Esophagus muscularis mucosa (tissue), 4 donors: ENCODE results near the gene PREX1. TPM values are rescaled to one million over a fixed set of nuclear protein-coding genes. Genes with fewer than 3 reads are reported as not detected.

Experiments used
- DNase-seq: peaks from one replicate; pipeline ENCODE4 v3.0.0-alpha.2; 2017; ENCODE audit errors: extremely low spot score
- H3K27ac ChIP-seq, 4 donors: fragments of 200-600 bp; sonication (generic); replicated peaks in 1 of 4; 1 replicate in 3 of 4; 2 replicates in 1 of 4; pipeline ENCODE4 v1.5.1; 2016 to 2019; ENCODE audit warnings: mild to moderate bottlenecking in 1 of 4
- H3K27me3 ChIP-seq, 4 donors: fragments of 200-600 bp; sonication (generic); one replicate each; pipeline versions ENCODE4 v1.5.1 to v1.6.0; 2016 to 2019
- H3K36me3 ChIP-seq, 4 donors: fragments of 200-600 bp; sonication (generic); one replicate each; pipeline ENCODE4 v1.5.1; 2016 to 2019
- H3K4me1 ChIP-seq, 4 donors: fragments of 200-600 bp; sonication (generic); one replicate each; pipeline ENCODE4 v1.5.1; 2016 to 2019
- H3K4me3 ChIP-seq, 4 donors: fragments of 200-600 bp; sonication (generic); 1 replicate in 2 of 4; 2 replicates in 2 of 4; pipeline ENCODE4 v1.5.1; 2016 to 2019; ENCODE audit warnings: mild to moderate bottlenecking in 4 of 4, moderate library complexity in 1 of 4
- H3K9me3 ChIP-seq, 4 donors: fragments of 200-600 bp; sonication (generic); 1 replicate in 3 of 4; 2 replicates in 1 of 4; pipeline ENCODE4 v1.5.1; 2016 to 2019
- EP300 ChIP-seq: sonication (generic); formaldehyde crosslinking; IDR thresholded peaks from one replicate; pipeline ENCODE4 v1.6.1; 2017; ENCODE audit warnings: antibody characterized with exemption
- POLR2A ChIP-seq: fragments of 450-650 bp; IDR thresholded peaks from one replicate; pipeline ENCODE4 v1.6.1; 2017; ENCODE audit warnings: antibody characterized with exemption, moderate library complexity, mild to moderate bottlenecking, low read depth
- POLR2AphosphoS5 ChIP-seq, 2 donors: sonication (generic); formaldehyde crosslinking; IDR thresholded peaks; one replicate each; pipeline ENCODE4 v1.6.1; 2017; ENCODE audit warnings: antibody characterized with exemption in 2 of 2
- WGBS: methylation state at CpG from one replicate; pipeline ENCODE4 v1.1.5; 2018; 5-methylcytosine and 5-hydroxymethylcytosine counted together
- intact Hi-C: fragments of 100-400 bp; cut with DNase I; formaldehyde crosslinking; loops from one replicate; pipeline ENCODE4 v1.15.1; 2023
- total RNA-seq, 4 donors: library from RNA; depleted of rRNA; stranded (reverse); fragments of >200 nt; gene quantifications; one replicate each; pipeline versions ENCODE4 v1.1.0 to v1.2.1, GENCODE V29; 2016
- TF ChIP-seq, protein P1 (sequence below), 3 experiments: fragments of 200-600 bp in 2 of 3; fragments of 450-650 bp in 1 of 3; sonication (generic) in 2 of 3; IDR thresholded peaks; one replicate each; pipeline ENCODE4 v1.5.1; 2017 to 2019; ENCODE audit warnings: antibody characterized with exemption in 3 of 3, mild to moderate bottlenecking in 2 of 3, moderate library complexity in 1 of 3

The PREX1 gene
- total RNA-seq, 4 donors from 2014 or later: 20.8 to 37.1 (median 24.3) TPM

- Histone ChIP-seq H3K9me3 (peaks cover 0 to 6% (median 3%) of the 10 kb centered on the region in 4 donors), H3K36me3 (no peaks in the 10 kb centered on the region), H3K27ac (no peak overlapping the region), H3K4me1 (peaks cover 0 to 46% (median 18%) of the 10 kb centered on the region in 4 donors), H3K4me3 (no peak overlapping the region), H3K27me3 (peaks cover 0 to 7% (median 0%) of the 10 kb centered on the region in 4 donors)
- 71% methylated on average over 4 of the region's 11 CpGs for WGBS
- TF ChIP-seq EP300 (no peak), POLR2A (no peak), POLR2AphosphoS5 (IDR thresholded peaks at IDR 0.05) (no peak)
- TF ChIP-seq, protein P1, sequence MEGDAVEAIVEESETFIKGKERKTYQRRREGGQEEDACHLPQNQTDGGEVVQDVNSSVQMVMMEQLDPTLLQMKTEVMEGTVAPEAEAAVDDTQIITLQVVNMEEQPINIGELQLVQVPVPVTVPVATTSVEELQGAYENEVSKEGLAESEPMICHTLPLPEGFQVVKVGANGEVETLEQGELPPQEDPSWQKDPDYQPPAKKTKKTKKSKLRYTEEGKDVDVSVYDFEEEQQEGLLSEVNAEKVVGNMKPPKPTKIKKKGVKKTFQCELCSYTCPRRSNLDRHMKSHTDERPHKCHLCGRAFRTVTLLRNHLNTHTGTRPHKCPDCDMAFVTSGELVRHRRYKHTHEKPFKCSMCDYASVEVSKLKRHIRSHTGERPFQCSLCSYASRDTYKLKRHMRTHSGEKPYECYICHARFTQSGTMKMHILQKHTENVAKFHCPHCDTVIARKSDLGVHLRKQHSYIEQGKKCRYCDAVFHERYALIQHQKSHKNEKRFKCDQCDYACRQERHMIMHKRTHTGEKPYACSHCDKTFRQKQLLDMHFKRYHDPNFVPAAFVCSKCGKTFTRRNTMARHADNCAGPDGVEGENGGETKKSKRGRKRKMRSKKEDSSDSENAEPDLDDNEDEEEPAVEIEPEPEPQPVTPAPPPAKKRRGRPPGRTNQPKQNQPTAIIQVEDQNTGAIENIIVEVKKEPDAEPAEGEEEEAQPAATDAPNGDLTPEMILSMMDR (IDR thresholded peaks at IDR 0.05): no peak
- DNase-seq: no peak
- intact Hi-C loops: no loop called here
Measured at GRCh38 chr20:48774696-48775095, 53.1 kb downstream of the PREX1 start.

GRCh38 chr20:48773837-48774418 lies 53.9 kb downstream of the PREX1 start:
- intact Hi-C loops: no loop called here
- 83% methylated on average over 14 of the region's 14 CpGs for WGBS
- DNase-seq: no peak
- peaks cover 0 to 53% (median 18%) of the 10 kb centered on the region in 4 donors for H3K4me1 ChIP-seq
- H3K27me3 ChIP-seq: peaks cover 0 to 11% (median 0%) of the 10 kb centered on the region in 4 donors
- H3K36me3 ChIP-seq: no peaks in the 10 kb centered on the region
- H3K27ac ChIP-seq: no peak overlapping the region
- H3K4me3 ChIP-seq: no peak overlapping the region
- TF ChIP-seq, protein P1 (IDR thresholded peaks at IDR 0.05): no peak
- TF ChIP-seq POLR2A: no peak
- no peak for TF ChIP-seq EP300
- no peak for TF ChIP-seq POLR2AphosphoS5 (IDR thresholded peaks at IDR 0.05)
- H3K9me3 ChIP-seq: no peaks in the 10 kb centered on the region

DNA sequence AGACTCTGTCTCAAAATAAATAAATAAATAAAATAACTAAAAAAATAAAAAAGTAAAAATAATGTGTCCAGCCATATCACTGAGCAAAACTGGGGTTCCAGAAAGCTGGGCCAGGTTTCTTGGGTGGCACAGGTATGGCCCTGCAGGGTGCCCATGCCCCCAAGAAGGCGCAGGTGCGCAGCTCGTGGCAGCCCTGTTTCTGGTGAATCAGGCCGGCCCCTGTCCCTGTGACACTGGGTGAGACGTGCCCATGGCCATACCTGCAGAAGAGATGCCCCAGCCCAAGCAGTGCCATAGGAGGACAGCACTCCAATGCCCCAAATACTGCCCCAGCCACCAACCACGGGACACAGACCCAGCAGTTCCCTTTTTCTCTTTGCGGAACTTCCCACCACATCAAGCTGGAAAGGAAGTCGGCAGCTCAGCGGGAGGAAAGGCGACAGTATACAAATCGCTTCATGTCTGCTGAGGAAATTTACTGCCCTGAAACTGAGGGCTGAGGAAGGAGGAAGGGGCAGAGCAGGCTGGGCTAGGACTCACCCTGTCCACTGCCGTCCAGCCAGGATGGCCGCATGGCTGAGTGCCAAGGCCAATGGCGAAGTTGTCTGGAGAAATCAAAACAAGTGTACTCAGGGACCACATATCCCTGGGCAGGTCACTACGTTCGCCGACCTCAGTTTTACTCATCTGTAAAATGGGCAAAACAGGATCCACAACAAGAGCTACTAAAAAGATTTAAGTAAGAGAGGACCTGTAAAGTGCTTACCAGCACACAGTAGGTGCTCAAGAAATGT lies 55.4 kb downstream of the PREX1 start:
- TF ChIP-seq EP300: no peak
- no peak for TF ChIP-seq POLR2A
- TF ChIP-seq, protein P1 (IDR thresholded peaks at IDR 0.05): no peak
- TF ChIP-seq POLR2AphosphoS5 (IDR thresholded peaks at IDR 0.05): peak in 1 of 2 donors; percentile 7
- intact Hi-C loops: no loop called here
- no peaks in the 10 kb centered on the region for H3K36me3 ChIP-seq
- H3K4me3 ChIP-seq: no peak overlapping the region
- no peak overlapping the region for H3K27ac ChIP-seq
- no peaks in the 10 kb centered on the region for H3K9me3 ChIP-seq
- no peak for DNase-seq
- WGBS: 77% methylated on average over 14 of the region's 17 CpGs
- peaks cover 0 to 13% (median 0%) of the 10 kb centered on the region in 4 donors for H3K27me3 ChIP-seq
- peaks cover 0 to 51% (median 18%) of the 10 kb centered on the region in 4 donors for H3K4me1 ChIP-seq

- 73% methylated on average over 10 of the region's 10 CpGs for WGBS
- Histone ChIP-seq H3K36me3 (no peaks in the 10 kb centered on the region), H3K4me1 (peaks cover 0 to 43% (median 17%) of the 10 kb centered on the region in 4 donors), H3K9me3 (no peaks in the 10 kb centered on the region), H3K27ac (no peak overlapping the region), H3K4me3 (no peak overlapping the region), H3K27me3 (peaks cover 0 to 13% (median 0%) of the 10 kb centered on the region in 4 donors)
- intact Hi-C loops: no loop called here
- TF ChIP-seq EP300: no peak
- TF ChIP-seq, protein P1 (IDR thresholded peaks at IDR 0.05): no peak
- TF ChIP-seq POLR2AphosphoS5 (IDR thresholded peaks at IDR 0.05): no peak
- TF ChIP-seq POLR2A: no peak
- no peak for DNase-seq
Measured at GRCh38 chr20:48771542-48771941, 56.3 kb downstream of the PREX1 start.
